Activated T-cell treated with anti-CD3 and anti-CD28 coated beads, Interleukin-2, amount 50 U/mL, for 1 hour (primary cell): ENCODE measurements around the gene C14orf132.
A peak's percentile ranks its signal among the peaks of the same experiment; 100 is the strongest.
"Not testable (repeated sequence)": the region's sequence is repeated elsewhere in the genome, so short reads cannot be mapped to it uniquely, and the experiment has no call there.

Source experiments
- DNase-seq: peaks from one replicate; pipeline ENCODE4 v3.0.0-alpha.2; 2020

C14orf132 gene

GRCh38 chr14:96038920-96039632 is at the start of gene C14orf132:
Gene C14orf132, plus strand, starts transcription at chr14:96039362. Its CDS starts 139 bp downstream, at chr14:96039501.
- DNase-seq, result peak; percentile 62

GRCh38 chr14:95993768-95994592 is 45.2 kb upstream of the C14orf132 start:
- DNase-seq, result no peak

DNA sequence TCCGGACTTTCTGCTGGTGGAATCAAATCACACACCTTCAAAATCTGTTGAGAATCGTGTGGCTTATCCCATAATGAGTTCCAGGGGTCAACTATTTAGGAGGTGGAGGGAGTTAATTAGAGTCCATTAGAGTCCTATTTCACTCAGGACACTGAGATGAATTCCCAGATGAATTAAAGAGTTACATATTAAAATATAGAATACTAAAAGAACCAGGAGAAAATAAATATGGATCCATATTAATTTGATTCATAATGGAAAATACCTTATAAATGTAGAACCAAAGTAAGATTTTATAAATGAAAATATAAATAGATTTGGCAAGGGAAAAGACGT is 44.6 kb upstream of the C14orf132 start:
- DNase-seq, result no peak

DNA sequence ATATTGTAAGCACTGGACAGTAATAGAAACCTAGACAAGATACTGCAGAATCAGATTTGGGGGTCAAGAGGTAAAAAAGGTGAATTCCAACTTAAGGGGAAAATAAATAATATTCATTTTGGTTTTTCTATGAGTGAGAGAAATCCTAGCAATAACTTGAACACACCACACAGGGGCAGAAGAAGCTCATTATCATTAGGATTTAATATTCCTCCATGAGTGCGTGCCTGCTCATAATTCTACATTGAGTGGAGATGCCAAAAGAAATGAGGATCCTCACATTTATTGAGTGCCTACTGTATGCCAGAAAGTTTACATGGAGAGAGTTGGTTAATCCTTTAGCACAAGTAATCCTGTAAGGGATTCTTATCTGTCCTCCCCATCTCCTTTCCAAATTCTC is 40.5 kb upstream of the C14orf132 start:
- DNase-seq, result no peak

- DNase-seq, result no peak
Measured at GRCh38 chr14:96001866-96002497, 37.2 kb upstream of the C14orf132 start.

DNA sequence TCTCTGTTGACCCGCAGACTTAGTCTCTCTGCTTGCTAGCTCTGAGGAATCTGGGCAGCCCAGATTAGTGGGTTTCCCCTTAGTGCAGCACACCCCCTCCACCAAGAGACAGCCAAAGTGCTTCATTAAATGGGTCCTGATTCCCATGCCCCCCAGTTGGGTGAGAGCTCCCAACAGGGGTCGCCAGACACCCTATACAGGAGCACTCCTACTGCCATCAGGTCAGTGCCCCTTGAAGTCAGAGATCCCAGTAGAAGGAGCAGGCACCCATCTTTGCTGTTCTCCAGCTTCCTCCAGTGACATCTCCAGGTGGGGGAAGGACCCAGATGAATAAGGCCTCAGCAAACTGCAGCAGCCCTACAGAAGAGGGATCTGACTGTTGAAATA is 36.7 kb upstream of the C14orf132 start:
- DNase-seq, result no peak

- DNase-seq, result no peak
Measured at GRCh38 chr14:96011131-96011530, 28.0 kb upstream of the C14orf132 start.

- no peak for DNase-seq
Measured at GRCh38 chr14:96011607-96012006, 27.6 kb upstream of the C14orf132 start.

GRCh38 chr14:96012757-96013156 is 26.4 kb upstream of the C14orf132 start:
- not testable (repeated sequence) for DNase-seq

GRCh38 chr14:96014176-96014575 is 25.0 kb upstream of the C14orf132 start:
- no peak for DNase-seq

- no peak for DNase-seq
Measured at GRCh38 chr14:96016501-96017160, 22.5 kb upstream of the C14orf132 start.

- no peak for DNase-seq
Measured at GRCh38 chr14:96017882-96018281, 21.3 kb upstream of the C14orf132 start.

GRCh38 chr14:96027431-96028355 is 11.5 kb upstream of the C14orf132 start:
- DNase-seq, result no peak

DNA sequence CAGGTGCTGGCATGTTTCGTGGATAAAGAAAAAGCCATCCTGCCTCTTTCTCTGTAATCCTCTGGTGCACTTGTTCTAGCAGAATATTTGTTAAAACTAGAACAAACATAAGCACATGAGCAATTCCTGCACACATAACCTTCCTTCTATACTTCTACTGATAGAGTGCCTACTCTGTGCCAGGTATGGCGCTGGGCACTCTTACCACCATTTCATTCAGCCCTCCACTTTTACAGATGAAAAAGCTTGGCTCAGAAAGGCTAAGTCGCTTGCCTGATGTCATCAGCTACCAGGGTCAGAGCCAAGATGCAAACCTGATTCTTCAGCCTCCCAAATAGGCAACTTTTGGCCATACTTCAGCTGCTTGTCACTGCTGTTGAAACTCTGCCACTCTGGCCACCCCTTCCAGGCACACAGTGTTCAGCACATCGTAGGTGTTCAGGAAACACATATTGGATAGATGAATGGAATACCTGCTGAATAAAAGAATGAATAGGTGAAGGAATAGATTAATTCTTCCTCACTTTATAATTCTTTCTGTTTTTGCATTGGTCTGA is 10.0 kb upstream of the C14orf132 start:
- DNase-seq, result no peak

DNA sequence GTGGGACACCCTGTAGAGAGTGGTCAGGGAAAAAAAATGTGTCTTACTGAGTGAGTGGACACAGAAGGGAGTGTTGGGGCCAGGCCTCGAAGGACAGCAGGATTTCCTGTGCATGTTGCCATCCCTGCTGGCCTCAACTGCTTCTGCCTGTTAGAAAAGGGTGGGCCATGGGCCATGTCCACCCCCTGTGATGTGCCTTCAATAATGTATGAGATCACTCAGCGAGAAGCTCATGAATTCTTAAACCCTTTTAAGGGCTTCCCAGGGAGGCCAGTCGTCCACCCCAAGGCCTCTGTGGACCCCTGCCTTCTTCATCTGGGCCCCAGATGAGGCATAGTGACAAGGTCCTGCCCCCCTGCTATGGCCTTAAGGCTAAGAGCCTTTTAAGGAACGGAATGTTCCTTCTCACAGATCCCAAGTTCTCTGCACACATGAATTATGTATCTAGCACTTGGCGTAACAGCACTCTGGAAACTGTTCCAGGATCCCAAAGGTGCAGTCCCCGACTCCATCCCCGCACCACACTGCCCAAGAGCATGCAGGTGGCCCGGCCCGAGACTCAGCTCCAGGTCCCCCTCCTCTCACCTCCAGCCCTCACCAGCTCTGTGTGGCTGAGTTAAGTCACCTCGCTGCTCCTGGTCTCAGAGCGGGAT is 8.9 kb upstream of the C14orf132 start:
- DNase-seq, result no peak

DNA sequence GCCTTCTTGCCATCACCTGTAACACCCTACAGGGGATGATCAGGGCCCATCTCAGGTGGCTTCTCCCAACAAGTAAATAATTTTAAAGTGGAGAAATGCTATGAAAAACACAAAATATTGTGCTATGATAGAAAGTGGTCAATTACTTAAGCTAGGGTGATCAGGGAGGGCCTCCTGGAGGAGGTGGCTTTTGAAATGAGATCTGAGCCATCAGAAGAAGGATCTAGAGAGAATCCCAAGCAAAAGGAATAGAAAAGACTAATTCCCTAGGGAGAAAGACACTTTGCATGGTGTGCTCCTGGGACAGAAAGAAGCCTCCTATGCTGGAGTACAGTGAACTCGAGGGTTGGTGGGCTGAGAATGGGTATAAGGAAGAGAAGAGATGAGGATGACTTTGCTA is 7.5 kb upstream of the C14orf132 start:
- no peak for DNase-seq

GRCh38 chr14:96035456-96035855 is 3.7 kb upstream of the C14orf132 start:
- no peak for DNase-seq

DNA sequence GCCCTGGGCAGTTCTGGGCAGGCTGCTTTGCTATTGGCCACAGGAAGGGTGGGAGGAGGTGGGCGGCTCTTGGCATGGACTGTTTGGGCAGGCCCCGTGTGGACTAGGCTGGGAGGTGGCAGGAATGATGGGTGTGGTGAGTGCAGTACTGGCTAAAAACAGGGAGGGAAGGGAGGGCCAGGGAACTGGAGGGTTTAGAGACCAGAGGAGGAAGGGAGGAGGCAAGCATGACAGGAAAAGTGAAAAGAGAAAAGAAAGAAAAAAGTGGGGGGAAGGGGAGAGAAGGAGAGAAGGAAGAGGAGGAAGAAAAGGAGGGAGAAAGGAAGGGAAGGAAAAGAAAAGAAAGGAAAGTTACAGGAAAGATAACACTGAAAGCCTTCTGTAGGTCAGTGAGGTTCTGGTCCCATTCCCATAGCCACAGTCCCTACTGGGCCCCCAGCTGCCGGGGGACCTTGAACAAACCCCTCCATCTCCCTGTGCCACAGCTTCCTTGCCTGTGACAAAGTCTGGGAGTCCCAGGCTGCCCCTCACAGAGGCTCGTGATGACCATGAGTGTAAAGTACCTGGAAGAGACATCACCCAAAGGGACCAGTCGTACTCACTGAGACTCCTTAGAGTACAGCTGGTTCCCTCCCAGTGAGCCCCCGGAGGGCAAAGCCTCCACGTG is 1.1 kb upstream of the C14orf132 start:
- no peak for DNase-seq

DNA sequence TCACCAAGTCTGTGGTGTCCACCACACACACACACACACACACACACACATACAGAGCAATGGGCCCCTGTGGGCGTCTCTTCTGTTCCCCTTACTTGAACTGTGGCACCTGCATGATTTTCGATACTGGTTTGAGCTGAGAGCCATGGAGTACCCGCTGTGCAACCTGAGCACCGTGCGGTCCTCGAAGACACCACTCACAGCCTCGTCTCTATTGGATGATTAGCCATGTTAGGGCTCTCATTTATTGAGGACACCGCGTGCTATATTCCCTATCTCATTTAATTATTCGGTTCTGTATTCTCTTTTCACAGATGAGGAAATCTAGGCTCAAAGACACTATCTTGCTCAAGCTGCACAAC is 623 bp upstream of the C14orf132 start:
- DNase-seq, result no peak

- DNase-seq, result peak; percentile 36
Measured at GRCh38 chr14:96039633-96040311, 610 bp downstream of the C14orf132 start.
